ENCODE measurements around the gene BRIX1.
"Not testable (repeated sequence)": the region's sequence is repeated elsewhere in the genome, so short reads cannot be mapped to it uniquely, and the experiment has no call there.

Gene BRIX1

DNA sequence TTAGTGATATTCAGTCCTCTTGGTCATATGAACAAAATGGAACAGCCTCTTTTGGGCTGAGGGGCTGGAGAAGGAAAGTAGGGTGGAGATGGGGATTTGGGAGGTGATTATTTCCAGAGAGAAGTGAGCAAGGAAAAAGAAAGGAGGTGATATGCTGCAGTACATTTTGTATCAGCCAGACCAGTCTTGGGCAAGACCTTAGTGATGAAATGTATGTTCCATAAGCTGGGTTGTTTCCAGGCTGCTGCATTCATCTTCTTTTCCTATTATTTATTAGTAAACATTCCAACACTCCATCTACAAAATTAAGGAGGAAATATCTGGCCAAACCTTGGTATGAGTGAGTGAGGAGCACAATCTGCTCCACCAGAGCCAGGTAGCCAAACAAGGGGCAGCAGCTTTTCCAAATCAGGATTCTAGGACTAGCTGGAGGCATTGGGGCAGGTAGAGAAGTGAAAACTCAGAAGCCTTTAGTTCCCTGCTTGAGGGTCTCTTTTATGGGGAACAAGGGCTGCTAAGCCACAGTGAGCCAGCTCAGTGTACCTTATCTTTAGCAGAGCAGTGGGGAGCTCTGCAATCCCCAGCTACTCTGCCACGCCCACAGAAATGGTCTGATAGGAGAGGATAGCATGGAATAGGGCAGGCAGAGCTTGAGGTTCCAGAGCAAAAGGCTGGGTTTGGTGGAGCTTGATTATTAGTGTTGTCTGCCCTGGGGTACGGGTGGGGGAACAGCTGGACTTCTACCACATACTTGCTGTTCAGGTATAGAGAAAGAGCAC lies 19.7 kb upstream of the BRIX1 start:
- Mint-ChIP-seq H3K27ac (peak overlapping the region in 1 of 2 donors; percentile 25), H3K27me3 (no peaks in the 10 kb centered on the region), H3K4me3 (no peak overlapping the region), H3K4me1 (ENCODE audit: low read depth in 2 of 2) (no peaks in the 10 kb centered on the region), H3K9me3 (no peaks in the 10 kb centered on the region), H3K36me3 (ENCODE audit: insufficient read depth) (no peaks in the 10 kb centered on the region)
- no peak for ATAC-seq (replicated peaks)
- no peak for DNase-seq

- Mint-ChIP-seq H3K4me1 (ENCODE audit: low read depth in 2 of 2) (no peaks in the 10 kb centered on the region), H3K36me3 (ENCODE audit: insufficient read depth) (peaks cover 4% of the 10 kb centered on the region), H3K9me3 (no peaks in the 10 kb centered on the region), H3K27me3 (no peaks in the 10 kb centered on the region), H3K27ac (no peak overlapping the region), H3K4me3 (no peak overlapping the region)
- ATAC-seq (replicated peaks) (no peak), DNase-seq (no peak)
Measured at GRCh38 chr5:34897646-34898045, 17.9 kb upstream of the BRIX1 start.

GRCh38 chr5:34898258-34898895 lies 17.1 kb upstream of the BRIX1 start:
- DNase-seq (peak; percentile 37 to 40 (median 39)), ATAC-seq (replicated peaks) (peak; percentile 69)
- Mint-ChIP-seq H3K4me1 (ENCODE audit: low read depth in 2 of 2) (no peaks in the 10 kb centered on the region), H3K36me3 (ENCODE audit: insufficient read depth) (peaks cover 4% of the 10 kb centered on the region), H3K27me3 (no peaks in the 10 kb centered on the region), H3K4me3 (no peak overlapping the region), H3K27ac (no peak overlapping the region), H3K9me3 (no peaks in the 10 kb centered on the region)

- Mint-ChIP-seq H3K36me3 (ENCODE audit: insufficient read depth) (peaks cover 4% of the 10 kb centered on the region), H3K27me3 (no peaks in the 10 kb centered on the region), H3K27ac (no peak overlapping the region), H3K4me3 (no peak overlapping the region), H3K4me1 (ENCODE audit: low read depth in 2 of 2) (no peaks in the 10 kb centered on the region), H3K9me3 (no peaks in the 10 kb centered on the region)
- no peak for DNase-seq
- no peak for ATAC-seq (replicated peaks)
Measured at GRCh38 chr5:34899066-34899465, 16.4 kb upstream of the BRIX1 start.

DNA sequence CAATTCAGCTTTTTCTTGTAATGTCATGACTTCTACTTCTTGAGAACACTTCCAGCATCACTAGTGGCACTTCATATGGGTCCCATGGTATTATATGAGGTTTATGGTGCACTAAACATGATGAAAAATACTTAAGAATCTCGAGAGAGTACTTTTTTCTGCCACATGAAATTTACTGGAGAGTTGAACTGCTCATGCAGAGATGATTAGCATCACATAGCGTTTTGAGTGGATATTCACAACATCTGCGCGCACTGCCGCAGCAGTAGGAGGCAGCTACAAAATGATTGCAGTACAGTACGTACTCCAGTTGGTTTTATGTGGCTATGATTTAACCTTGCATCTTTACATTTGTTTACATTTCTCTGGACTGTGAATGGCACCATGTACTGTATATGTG lies 14.9 kb upstream of the BRIX1 start:
- DNase-seq (no peak), ATAC-seq (replicated peaks) (no peak)
- no peak overlapping the region for H3K27ac Mint-ChIP-seq
- no peaks in the 10 kb centered on the region for H3K4me1 Mint-ChIP-seq (ENCODE audit: low read depth in 2 of 2)
- no peaks in the 10 kb centered on the region for H3K9me3 Mint-ChIP-seq
- H3K36me3 Mint-ChIP-seq (ENCODE audit: insufficient read depth): peaks cover 4% of the 10 kb centered on the region
- H3K27me3 Mint-ChIP-seq: no peaks in the 10 kb centered on the region
- H3K4me3 Mint-ChIP-seq: no peak overlapping the region

- Mint-ChIP-seq H3K4me3 (no peak overlapping the region), H3K9me3 (no peaks in the 10 kb centered on the region), H3K4me1 (ENCODE audit: low read depth in 2 of 2) (no peaks in the 10 kb centered on the region), H3K27ac (no peak overlapping the region), H3K27me3 (no peaks in the 10 kb centered on the region), H3K36me3 (ENCODE audit: insufficient read depth) (peaks cover 16% of the 10 kb centered on the region)
- DNase-seq: no peak
- ATAC-seq (replicated peaks): no peak
Measured at GRCh38 chr5:34903260-34903659, 12.3 kb upstream of the BRIX1 start.

GRCh38 chr5:34905564-34905963 lies 9.9 kb upstream of the BRIX1 start:
- ATAC-seq (replicated peaks): no peak
- Mint-ChIP-seq H3K4me1 (ENCODE audit: low read depth in 2 of 2) (no peaks in the 10 kb centered on the region), H3K9me3 (no peaks in the 10 kb centered on the region), H3K4me3 (no peak overlapping the region), H3K27ac (no peak overlapping the region), H3K27me3 (no peaks in the 10 kb centered on the region), H3K36me3 (ENCODE audit: insufficient read depth) (peaks cover 35% of the 10 kb centered on the region)
- DNase-seq: no peak

GRCh38 chr5:34913072-34913471 lies 2.4 kb upstream of the BRIX1 start:
- H3K27me3 Mint-ChIP-seq: no peaks in the 10 kb centered on the region
- peaks cover 44% of the 10 kb centered on the region for H3K36me3 Mint-ChIP-seq (ENCODE audit: insufficient read depth)

DNA sequence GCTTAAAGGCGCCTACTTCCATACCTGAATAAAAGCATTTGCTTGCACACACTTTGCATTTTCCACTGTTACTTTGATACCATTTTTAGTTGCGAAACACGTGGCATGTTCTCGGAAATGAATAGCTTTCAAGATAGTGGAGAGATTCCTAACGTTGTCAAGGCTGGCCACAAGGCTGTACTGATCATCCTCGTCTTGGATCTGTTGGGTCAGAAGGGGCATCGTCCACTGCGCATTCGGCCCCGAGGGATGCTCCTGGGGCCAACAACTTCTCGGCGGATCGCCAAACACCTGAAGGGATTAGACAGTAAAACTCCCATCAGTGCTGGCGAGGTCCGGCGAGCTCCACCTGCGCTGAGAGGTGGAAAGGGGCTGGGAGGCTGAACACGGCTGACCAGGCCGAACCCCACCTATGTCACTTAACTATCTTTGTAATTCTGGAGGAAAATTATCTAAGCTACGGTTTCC lies 806 bp upstream of the BRIX1 start:
- ATAC-seq (replicated peaks) (no peak), DNase-seq (peak in 1 of 3 experiments; percentile 10)
- no peak overlapping the region for H3K27ac Mint-ChIP-seq
- H3K4me1 Mint-ChIP-seq (ENCODE audit: low read depth in 2 of 2): peaks cover 24 to 31% of the 10 kb centered on the region in 2 donors
- H3K36me3 Mint-ChIP-seq (ENCODE audit: insufficient read depth): peaks cover 45% of the 10 kb centered on the region
- no peaks in the 10 kb centered on the region for H3K9me3 Mint-ChIP-seq
- H3K27me3 Mint-ChIP-seq: no peaks in the 10 kb centered on the region
- no peak overlapping the region for H3K4me3 Mint-ChIP-seq

More at GRCh38 chr5:34913072-34913471, 2.4 kb upstream of the BRIX1 start:
- Mint-ChIP-seq H3K9me3 (no peaks in the 10 kb centered on the region), H3K4me3 (no peak overlapping the region), H3K4me1 (ENCODE audit: low read depth in 2 of 2) (peaks cover 24 to 31% of the 10 kb centered on the region in 2 donors), H3K27ac (no peak overlapping the region)
- ATAC-seq (replicated peaks) (no peak), DNase-seq (no peak)

DNA sequence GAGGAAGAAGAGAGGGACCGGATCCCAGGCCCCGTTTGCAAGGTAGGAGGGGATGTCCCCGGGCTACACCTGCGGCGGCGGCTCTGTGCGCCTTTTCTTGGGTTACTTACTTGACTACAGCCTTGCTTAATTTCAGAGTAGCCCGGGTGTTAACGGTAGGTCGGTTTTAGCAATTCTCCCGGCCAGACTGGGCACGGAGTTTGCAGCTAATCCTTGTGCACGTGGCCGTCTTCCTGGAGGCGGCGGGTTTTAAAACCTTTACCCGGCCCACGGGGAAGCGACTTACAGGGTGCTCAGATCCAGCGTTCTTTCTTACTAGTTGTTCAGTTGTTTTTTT lies 313 bp downstream of the BRIX1 start:
- Mint-ChIP-seq H3K4me3 (no peak overlapping the region), H3K36me3 (ENCODE audit: insufficient read depth) (peaks cover 48% of the 10 kb centered on the region), H3K27ac (no peak overlapping the region), H3K27me3 (no peaks in the 10 kb centered on the region), H3K9me3 (no peaks in the 10 kb centered on the region), H3K4me1 (ENCODE audit: low read depth in 2 of 2) (peaks cover 24 to 31% of the 10 kb centered on the region in 2 donors)
- no peak for DNase-seq
- ATAC-seq (replicated peaks): no peak

DNA sequence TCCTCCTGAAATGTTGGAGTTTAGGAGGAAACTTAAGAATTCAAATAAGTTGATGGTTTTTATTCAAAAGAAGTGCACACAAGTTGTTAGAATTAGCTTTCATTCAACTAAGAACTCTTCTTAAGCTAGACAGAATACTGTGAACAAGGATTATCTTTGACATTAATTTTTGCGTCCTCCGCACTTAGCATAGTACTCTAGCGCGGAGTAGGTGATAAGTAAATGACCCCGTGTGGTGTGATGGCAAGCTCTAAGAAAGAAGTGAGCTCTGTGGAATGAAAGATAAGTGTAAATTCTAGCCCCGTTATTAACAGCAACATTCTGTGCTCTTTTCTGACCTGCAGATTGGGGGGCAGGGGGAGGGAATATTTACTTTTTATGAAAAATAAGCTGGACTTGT lies 1.0 kb downstream of the BRIX1 start:
- no peaks in the 10 kb centered on the region for H3K27me3 Mint-ChIP-seq
- H3K9me3 Mint-ChIP-seq: no peaks in the 10 kb centered on the region
- no peak overlapping the region for H3K4me3 Mint-ChIP-seq
- DNase-seq (no peak), ATAC-seq (replicated peaks) (no peak)
- H3K36me3 Mint-ChIP-seq (ENCODE audit: insufficient read depth): peaks cover 48% of the 10 kb centered on the region
- no peak overlapping the region for H3K27ac Mint-ChIP-seq
- H3K4me1 Mint-ChIP-seq (ENCODE audit: low read depth in 2 of 2): peaks cover 24 to 31% of the 10 kb centered on the region in 2 donors

DNA sequence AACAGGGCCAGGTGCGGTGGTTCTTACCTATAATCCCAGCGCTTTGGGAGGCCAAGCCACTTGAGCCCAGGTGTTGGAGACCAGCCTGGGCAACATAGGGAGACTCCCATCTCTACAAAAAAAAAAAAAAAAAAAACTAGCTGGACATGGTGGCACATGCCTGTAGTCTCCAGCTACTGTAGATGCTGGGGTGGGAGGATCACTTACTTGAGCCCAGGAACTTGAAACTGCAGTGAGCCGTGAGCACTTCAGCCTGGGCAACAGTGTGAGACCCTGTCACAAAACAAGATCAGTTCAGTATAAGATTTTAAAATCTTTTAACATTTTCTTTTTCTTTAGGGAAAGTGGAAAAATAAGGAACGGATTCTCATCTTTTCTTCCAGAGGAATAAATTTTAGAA lies 2.5 kb downstream of the BRIX1 start:
- H3K4me3 Mint-ChIP-seq: no peak overlapping the region
- no peaks in the 10 kb centered on the region for H3K27me3 Mint-ChIP-seq
- DNase-seq: no peak
- peaks cover 58% of the 10 kb centered on the region for H3K36me3 Mint-ChIP-seq (ENCODE audit: insufficient read depth)
- H3K9me3 Mint-ChIP-seq: no peaks in the 10 kb centered on the region
- peaks cover 24 to 31% of the 10 kb centered on the region in 2 donors for H3K4me1 Mint-ChIP-seq (ENCODE audit: low read depth in 2 of 2)
- ATAC-seq (replicated peaks): no peak
- H3K27ac Mint-ChIP-seq: no peak overlapping the region

GRCh38 chr5:34919077-34919476 lies 3.6 kb downstream of the BRIX1 start:
- no peak for ATAC-seq (replicated peaks)
- no peaks in the 10 kb centered on the region for H3K27me3 Mint-ChIP-seq
- DNase-seq: no peak
- H3K9me3 Mint-ChIP-seq: no peaks in the 10 kb centered on the region
- no peak overlapping the region for H3K4me3 Mint-ChIP-seq
- peaks cover 67% of the 10 kb centered on the region for H3K36me3 Mint-ChIP-seq (ENCODE audit: insufficient read depth)
- H3K27ac Mint-ChIP-seq: no peak overlapping the region
- H3K4me1 Mint-ChIP-seq (ENCODE audit: low read depth in 2 of 2): peaks cover 21 to 25% of the 10 kb centered on the region in 2 donors

DNA sequence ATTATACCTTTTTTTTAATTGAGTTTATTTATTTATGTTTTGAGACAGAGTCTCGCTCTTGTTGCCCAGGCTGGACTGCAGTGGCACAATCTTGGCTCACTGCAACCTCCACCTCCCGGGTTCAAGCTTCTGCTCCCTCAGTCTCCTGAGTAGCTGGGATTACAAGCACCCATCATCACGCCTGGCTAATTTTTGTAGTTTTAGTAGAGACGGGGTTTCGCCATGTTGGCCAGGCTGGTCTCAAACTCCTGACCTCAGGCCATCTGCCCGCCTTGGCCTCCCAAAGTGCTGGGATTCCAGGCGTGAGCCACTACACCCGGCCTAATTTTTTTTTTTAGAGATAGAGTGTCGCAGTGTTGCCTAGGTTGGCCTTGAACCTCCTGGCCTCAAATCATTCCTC lies 7.7 kb downstream of the BRIX1 start:
- Mint-ChIP-seq H3K36me3 (ENCODE audit: insufficient read depth) (peaks cover 83% of the 10 kb centered on the region), H3K27ac (peak overlapping the region in 1 of 2 donors; percentile 15)

More for the DNA sequence above, 7.7 kb downstream of the BRIX1 start:
- DNase-seq; H3K9me3 Mint-ChIP-seq; H3K4me1 Mint-ChIP-seq (ENCODE audit: low read depth in 2 of 2); H3K27me3 Mint-ChIP-seq; H3K4me3 Mint-ChIP-seq; ATAC-seq (replicated peaks): not testable (repeated sequence)
